ENCODE measurements around the gene CRK. TPM values are rescaled to one million over a fixed set of nuclear protein-coding genes. Genes with fewer than 3 reads are reported as not detected.

CRK gene
- total and polyA plus RNA-seq, 9 donors = 31.7 to 60.6 (median 43.3) TPM

DNA sequence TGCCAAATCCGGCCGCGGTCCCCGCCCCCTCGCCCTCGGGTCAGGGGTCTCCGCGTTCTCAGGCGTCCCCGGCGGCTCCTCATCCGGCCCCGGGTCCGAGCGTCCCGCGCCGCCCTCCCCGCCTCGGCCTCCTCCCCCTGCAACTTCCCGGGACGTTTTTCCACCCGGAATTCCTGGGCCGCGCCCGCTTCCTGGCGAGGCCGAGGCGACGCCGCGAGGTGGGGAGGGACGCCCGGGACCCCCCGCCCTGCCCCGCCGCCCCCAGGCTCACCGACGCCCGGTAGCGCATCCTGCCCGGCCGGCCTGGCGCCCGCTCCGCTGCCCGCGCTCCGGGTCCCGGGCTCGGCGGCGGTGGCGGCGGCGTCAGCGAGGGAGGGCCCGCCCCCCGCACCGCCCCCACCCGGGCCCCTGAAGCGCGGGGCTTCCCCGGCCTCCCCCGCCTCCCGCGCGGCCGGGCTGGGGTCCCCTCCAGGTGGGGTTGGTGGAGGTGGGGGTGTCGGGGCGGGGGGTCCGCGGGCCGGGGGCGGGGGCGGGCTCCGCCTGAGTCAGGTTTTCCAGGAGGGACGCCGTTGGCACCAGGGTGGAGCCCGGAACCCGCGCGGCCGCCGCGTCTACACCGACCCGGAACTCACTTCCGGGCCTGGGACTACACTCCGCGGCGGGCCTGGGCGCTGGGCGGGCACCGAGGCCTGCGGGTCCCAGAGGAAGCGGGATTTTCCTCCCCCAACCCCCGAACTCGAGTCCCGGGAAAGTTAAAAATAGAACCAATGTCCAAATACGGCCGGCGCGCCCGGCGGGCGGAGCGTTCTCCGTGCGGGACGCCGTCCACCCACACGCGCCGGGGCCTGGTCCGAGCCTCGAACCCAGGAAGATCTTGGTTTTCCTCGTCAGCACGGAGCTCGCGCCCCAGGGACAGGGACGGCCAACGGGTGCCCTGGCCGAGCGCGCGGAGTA, 29.7 kb upstream of the CRK start:
- H3K9me3 ChIP-seq = no peaks in the 10 kb centered on the region
- peak overlapping the region; percentile 88 to 98 for H3K27ac ChIP-seq
- TF ChIP-seq POLR2A (IDR thresholded peaks at IDR 0.05) (peak; percentile 8), EP300 (IDR thresholded peaks at IDR 0.05) (no peak)
- TF ChIP-seq, protein P1, sequence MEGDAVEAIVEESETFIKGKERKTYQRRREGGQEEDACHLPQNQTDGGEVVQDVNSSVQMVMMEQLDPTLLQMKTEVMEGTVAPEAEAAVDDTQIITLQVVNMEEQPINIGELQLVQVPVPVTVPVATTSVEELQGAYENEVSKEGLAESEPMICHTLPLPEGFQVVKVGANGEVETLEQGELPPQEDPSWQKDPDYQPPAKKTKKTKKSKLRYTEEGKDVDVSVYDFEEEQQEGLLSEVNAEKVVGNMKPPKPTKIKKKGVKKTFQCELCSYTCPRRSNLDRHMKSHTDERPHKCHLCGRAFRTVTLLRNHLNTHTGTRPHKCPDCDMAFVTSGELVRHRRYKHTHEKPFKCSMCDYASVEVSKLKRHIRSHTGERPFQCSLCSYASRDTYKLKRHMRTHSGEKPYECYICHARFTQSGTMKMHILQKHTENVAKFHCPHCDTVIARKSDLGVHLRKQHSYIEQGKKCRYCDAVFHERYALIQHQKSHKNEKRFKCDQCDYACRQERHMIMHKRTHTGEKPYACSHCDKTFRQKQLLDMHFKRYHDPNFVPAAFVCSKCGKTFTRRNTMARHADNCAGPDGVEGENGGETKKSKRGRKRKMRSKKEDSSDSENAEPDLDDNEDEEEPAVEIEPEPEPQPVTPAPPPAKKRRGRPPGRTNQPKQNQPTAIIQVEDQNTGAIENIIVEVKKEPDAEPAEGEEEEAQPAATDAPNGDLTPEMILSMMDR (IDR thresholded peaks at IDR 0.05) = no peak
- peaks cover 9% of the 10 kb centered on the region for H3K4me1 ChIP-seq (ENCODE audit: insufficient read depth)
- peak overlapping the region; percentile 78 for H3K4me3 ChIP-seq
- intact Hi-C loops (cut with DNase I) = no loop called here
- WGBS, 3 donors = 2 to 4% (median 2%) methylated on average over 28 to 123 of the region's 127 CpGs
- peak; percentile 70 to 81 (median 75) for DNase-seq
- H3K27me3 ChIP-seq = no peaks in the 10 kb centered on the region
- H3K36me3 ChIP-seq = no peaks in the 10 kb centered on the region

DNA sequence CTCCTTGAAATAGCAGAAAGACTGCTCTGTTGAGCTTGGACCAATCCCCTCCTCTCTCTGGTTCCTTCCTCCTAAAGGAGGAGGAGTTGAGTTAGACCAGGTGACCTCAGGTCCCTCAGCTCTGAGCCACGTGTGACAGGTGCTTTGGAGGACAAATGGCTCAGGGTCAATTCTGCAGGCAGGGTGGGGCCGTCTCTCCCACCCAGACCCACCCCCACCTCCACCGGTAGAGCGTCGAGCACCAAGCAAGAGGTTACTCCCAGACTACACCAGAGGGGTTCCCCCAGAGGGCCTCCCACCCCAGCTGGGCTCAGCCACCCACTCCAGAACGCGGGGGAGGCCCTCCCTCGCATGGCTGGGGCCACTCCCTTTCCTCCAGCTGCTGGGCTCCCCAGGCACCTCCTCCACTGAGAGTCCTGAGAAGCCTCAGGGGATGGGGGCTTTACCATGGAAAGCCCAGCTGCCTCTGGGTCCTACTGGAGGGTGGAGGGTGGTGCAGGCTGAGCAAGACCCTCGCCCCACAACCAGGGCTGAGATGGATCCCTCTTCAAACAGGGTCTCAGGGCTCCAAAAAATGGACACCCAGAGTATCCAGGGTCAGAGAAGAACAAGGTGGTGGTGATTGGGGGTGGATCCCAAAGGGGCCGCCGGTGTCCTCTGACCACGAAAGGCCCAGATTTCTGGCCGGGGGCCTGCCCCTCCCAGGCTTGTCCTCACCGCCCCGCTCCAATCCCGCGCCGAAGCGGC, 28.8 kb upstream of the CRK start:
- DNase-seq = peak; percentile 67 to 81 (median 76)
- Histone ChIP-seq H3K9me3 (no peaks in the 10 kb centered on the region), H3K4me3 (peak overlapping the region; percentile 78), H3K4me1 (ENCODE audit: insufficient read depth) (peaks cover 8% of the 10 kb centered on the region), H3K36me3 (no peaks in the 10 kb centered on the region), H3K27me3 (no peaks in the 10 kb centered on the region), H3K27ac (peak overlapping the region; percentile 88 to 98)
- 3 to 5% (median 4%) methylated on average over 13 to 19 of the region's 19 CpGs for WGBS, 3 donors
- intact Hi-C loops (cut with DNase I) = no loop called here
- TF ChIP-seq POLR2A (IDR thresholded peaks at IDR 0.05) (no peak), EP300 (IDR thresholded peaks at IDR 0.05) (no peak)
- TF ChIP-seq, protein P1 (IDR thresholded peaks at IDR 0.05) = peak in 1 of 3 donors; percentile 12

DNA sequence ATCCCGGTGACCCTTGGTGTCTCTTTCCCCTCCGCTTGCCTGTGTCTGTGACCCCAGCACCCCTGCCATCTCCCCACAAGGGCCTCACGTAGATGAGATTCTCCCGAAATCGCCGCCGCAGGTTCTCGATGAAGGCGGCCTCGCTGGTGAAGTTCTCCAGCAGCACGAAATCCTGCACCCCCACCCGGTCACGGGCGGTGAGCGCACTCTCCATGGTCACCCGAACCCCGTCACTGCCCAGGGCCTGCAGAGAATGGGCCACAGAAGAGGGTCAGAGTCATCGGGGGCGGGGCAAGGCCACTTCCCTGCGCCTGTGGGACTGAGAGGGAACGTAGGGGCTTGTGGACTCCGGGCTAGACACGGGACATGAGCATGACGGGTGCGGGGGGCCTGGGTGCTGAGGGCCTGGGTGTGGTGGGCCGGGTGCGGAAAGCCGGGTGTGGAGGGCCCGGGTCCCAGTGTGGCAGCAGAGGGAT, 28.1 kb upstream of the CRK start:
- H3K27ac ChIP-seq = peak overlapping the region in 1 of 2 donors; percentile 88
- H3K36me3 ChIP-seq = no peaks in the 10 kb centered on the region
- intact Hi-C loops (cut with DNase I) = no loop called here
- H3K4me1 ChIP-seq (ENCODE audit: insufficient read depth) = peaks cover 8% of the 10 kb centered on the region
- H3K4me3 ChIP-seq = no peak overlapping the region
- WGBS, 3 donors = 91 to 93% (median 91%) methylated on average over 29 of the region's 29 CpGs
- peak in 4 of 5 donors; percentile 45 to 61 (median 60) for DNase-seq
- TF ChIP-seq, protein P1 (IDR thresholded peaks at IDR 0.05) = no peak
- TF ChIP-seq EP300 (IDR thresholded peaks at IDR 0.05) = no peak
- no peaks in the 10 kb centered on the region for H3K9me3 ChIP-seq
- H3K27me3 ChIP-seq = no peaks in the 10 kb centered on the region

DNA sequence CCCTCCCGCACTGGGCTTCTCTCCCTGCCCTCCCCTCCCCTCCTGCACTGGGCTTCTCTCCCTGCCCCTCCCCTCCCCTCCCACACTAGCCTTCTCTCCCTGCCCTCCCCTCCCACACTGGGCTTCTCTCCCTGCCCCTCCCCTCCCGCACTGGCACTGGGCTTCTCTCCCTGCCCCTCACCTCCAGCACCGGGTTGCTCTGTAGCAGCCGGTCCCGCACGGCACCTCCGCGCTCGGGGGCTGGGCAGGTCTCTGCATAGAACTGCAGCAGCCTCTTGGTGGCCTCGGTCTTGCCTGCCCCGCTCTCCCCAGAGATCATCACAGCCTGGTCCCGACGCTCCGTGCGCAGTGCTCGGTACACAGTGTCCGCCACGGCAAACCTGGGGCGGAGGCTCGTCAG, 26.6 kb upstream of the CRK start:
- H3K4me3 ChIP-seq = no peak overlapping the region
- TF ChIP-seq EP300 (IDR thresholded peaks at IDR 0.05) (no peak), POLR2A (IDR thresholded peaks at IDR 0.05) (no peak)
- TF ChIP-seq, protein P1 (IDR thresholded peaks at IDR 0.05) = no peak
- H3K27me3 ChIP-seq = no peaks in the 10 kb centered on the region
- peaks cover 4% of the 10 kb centered on the region for H3K4me1 ChIP-seq (ENCODE audit: insufficient read depth)
- H3K9me3 ChIP-seq = no peaks in the 10 kb centered on the region
- WGBS, 3 donors = 68 to 80% (median 72%) methylated on average over 18 to 20 of the region's 20 CpGs
- H3K36me3 ChIP-seq = no peaks in the 10 kb centered on the region
- no peak overlapping the region for H3K27ac ChIP-seq
- DNase-seq = no peak
- intact Hi-C loops (cut with DNase I) = no loop called here
